ENCODE data around the gene XXYLT1. TPM values are rescaled to one million over a fixed set of nuclear protein-coding genes. Genes with fewer than 3 reads are reported as not detected.

XXYLT1 gene
- total RNA-seq, 1 donor, result 32.8 TPM

DNA sequence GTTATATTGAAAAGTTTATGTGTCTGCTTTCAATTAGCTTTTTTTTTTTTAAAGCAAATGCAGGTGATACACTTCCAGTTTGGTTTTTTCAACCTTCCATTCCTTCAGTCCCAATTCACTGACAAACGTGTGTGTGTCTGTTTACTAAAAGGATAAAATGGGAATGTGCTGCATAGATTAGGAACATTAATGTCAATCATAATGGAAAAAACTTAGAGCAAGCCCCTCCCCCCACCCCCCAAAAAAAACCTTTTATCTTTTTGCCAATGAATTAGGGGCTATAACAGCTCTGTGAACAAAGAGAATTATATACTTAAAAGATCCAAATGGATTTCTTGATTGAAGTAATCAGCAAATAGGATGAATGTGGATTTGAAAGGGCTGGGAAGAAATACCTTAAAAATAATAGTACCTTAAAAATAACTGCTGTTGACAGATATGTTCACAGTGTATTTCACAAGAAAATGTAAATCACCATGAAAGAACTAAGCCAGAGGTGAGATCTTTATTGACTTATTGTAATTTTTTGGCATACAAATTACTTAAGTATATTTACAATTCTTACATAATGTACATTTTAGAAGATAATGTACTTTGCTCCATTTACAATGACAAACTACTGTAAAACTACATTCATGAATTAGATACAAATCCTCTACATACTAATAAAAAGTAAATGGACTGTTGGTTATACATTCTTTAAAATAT is 3.5 kb upstream of the XXYLT1 start:
- H3K4me3 ChIP-seq (ENCODE audit: low read depth, low read length), result no peak overlapping the region
- TF ChIP-seq CTCF (IDR thresholded peaks at IDR 0.05; ENCODE audit: insufficient read depth, low read depth, low read length), result no peak
- no peak for DNase-seq (ENCODE audit: low read depth)

- peak; percentile 91 for TF ChIP-seq CTCF (IDR thresholded peaks at IDR 0.05; ENCODE audit: insufficient read depth, low read depth, low read length)
- DNase-seq (ENCODE audit: low read depth), result peak; percentile 88
- H3K4me3 ChIP-seq (ENCODE audit: low read depth, low read length), result peak overlapping the region; percentile 70
Observed at GRCh38 chr3:195271410-195272243, 668 bp upstream of the XXYLT1 start.

DNA sequence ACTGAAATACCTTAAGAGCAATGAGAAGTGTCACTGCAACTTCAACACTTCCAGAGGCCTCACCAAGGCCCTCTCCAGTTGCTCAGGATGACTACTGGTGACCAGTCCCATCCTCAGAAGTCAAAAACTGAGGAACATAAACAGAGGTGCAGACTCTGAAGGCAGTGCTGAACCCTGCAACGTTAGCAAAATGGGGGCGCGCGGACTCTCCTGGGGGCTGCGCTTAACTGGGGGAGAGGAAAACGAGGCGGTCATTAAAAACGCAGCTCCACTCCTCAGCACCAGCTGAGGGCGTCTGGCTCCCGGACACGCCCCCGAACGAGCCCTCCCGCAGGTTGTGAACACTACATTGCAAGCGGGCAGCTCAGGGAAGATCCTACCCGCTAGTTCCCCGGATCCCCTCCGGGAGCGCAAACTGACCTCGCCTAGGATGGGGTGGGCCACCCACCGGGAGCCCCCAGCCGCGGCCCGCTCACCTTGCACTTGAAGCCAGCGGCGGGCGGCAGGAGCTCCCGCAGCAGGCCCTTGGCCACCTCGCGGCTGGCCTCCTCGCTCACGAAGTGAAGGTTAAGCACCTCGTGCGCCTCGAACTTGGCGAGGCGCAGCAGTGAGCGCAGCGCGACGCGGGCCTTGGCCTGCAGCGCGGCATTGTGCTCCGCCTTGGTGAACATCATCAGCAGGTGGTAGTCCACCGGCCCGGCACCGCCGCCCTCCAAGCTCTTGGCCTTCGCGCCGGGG is 711 bp downstream of the XXYLT1 start:
- DNase-seq (ENCODE audit: low read depth), result peak; percentile 41
- TF ChIP-seq CTCF (IDR thresholded peaks at IDR 0.05; ENCODE audit: insufficient read depth, low read depth, low read length), result peak; percentile 15
- peak overlapping the region; percentile 70 for H3K4me3 ChIP-seq (ENCODE audit: low read depth, low read length)

GRCh38 chr3:195269375-195270078 is 1.4 kb downstream of the XXYLT1 start:
- DNase-seq (ENCODE audit: low read depth), result peak; percentile 5
- TF ChIP-seq CTCF (IDR thresholded peaks at IDR 0.05; ENCODE audit: insufficient read depth, low read depth, low read length), result no peak

GRCh38 chr3:195268576-195269309 is 2.2 kb downstream of the XXYLT1 start:
- DNase-seq (ENCODE audit: low read depth), result no peak
- no peak for TF ChIP-seq CTCF (IDR thresholded peaks at IDR 0.05; ENCODE audit: insufficient read depth, low read depth, low read length)
- H3K4me3 ChIP-seq (ENCODE audit: low read depth, low read length), result no peak overlapping the region

More at GRCh38 chr3:195269375-195270078, 1.4 kb downstream of the XXYLT1 start:
- peak overlapping the region; percentile 70 for H3K4me3 ChIP-seq (ENCODE audit: low read depth, low read length)

All from fibroblast of villous mesenchyme (primary cell).